Measurements from ENCODE around the gene PARP8.
"Not testable (repeated sequence)": the region's sequence is repeated elsewhere in the genome, so short reads cannot be mapped to it uniquely, and the experiment has no call there.

Gene PARP8

DNA sequence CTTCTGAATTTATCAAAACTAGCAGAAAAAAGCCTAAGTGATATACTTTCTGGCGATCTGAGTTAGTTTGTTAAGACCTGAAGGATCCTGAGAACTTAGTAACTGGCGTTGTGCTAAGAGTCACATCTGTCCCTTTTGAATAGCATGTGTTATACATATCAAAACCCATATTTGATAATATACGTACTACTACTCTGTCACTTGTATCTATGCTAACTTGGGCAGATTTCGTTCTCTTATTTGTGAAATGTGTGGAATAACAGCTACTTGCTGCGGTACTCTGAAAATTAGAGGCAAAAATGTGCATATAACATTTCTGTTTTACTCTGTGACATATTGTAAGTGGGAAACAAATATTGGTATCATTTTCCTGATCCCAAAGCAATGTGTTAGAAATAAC, 126.4 kb downstream of the PARP8 start:
- no peak for DNase-seq

- no peak for DNase-seq
These were observed 128.4 kb downstream of the PARP8 start for GRCh38 chr5:50794812-50795211.

DNA sequence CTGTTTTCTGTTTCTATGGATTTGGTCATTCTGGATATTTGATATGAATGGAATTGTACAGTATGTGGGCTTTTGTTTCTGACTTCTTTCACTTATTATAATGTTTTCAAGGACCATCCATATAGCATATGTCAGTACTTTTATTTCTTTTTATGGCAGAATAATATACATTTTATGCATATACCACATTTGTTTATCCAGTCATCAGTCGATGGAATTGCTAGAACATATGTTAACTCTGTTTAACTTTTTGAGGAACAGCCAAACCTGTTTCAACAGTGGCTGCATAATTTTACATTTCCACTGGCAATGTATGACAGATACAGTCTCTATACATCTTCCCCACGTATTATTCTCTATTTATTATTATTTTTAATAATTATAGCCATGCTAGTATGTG, 131.6 kb downstream of the PARP8 start:
- DNase-seq: no peak

- no peak for DNase-seq
These were observed 133.2 kb downstream of the PARP8 start for GRCh38 chr5:50799596-50799995.

- DNase-seq: no peak
These were observed 134.0 kb downstream of the PARP8 start for GRCh38 chr5:50800410-50800809.

GRCh38 chr5:50807661-50808060, 141.2 kb downstream of the PARP8 start:
- DNase-seq: no peak

- no peak for DNase-seq
These were observed 142.0 kb downstream of the PARP8 start for GRCh38 chr5:50808406-50808805.

DNA sequence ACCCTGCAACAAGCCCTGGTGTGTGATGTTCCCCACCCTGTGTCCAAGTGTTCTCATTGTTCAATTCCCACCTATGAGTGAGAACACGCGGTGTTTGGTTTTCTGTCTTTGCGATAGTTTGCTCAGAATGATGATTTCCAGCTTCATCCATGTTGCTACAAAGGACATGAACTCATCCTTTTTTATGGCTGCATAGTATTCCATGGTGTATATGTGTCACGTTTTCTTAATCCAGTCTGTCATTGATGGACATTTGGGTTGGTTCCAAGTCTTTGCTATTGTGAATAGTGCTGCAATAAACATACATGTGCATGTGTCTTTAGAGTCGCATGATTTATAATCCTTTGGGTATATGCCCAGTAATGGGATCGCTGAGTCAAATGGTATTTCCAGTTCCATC, 145.3 kb downstream of the PARP8 start:
- DNase-seq: not testable (repeated sequence)

DNA sequence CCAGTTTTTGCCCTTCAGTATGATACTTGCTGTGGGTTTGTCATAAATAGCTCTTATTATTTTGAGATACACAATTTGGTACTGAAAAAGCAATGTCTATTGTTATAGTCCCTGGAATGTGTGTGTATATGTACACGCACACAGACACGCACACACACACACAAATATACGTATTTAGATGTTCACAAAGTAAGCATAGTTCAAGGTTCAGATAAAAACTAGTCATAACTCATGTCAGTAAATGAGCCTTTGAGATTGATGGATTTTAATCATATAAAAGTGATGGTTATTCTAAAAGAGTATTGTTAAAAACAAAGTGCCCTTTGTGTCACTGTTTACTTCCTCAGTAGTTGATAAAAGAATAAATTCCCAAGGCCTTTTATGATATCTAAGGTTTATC, 147.3 kb downstream of the PARP8 start:
- no peak for DNase-seq

DNA sequence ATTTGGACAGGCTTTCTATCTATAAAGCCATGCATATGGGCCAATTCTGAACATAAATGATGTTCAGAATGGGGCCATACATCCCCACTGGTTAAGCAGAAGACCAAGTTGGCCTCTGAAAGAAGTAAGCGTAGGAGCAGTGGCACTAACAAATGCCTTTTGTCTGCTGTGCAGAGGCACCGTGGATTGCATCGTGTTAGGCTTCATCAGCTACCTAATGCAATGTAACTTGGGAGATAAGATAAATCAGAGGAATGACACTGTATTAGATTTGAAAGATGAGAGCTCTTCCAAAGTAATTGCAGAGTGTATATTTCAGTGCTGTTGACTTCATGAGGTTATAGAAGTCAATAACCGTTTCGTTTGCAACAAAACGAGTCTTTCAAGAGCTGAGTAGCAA, 148.1 kb downstream of the PARP8 start:
- DNase-seq: no peak

DNA sequence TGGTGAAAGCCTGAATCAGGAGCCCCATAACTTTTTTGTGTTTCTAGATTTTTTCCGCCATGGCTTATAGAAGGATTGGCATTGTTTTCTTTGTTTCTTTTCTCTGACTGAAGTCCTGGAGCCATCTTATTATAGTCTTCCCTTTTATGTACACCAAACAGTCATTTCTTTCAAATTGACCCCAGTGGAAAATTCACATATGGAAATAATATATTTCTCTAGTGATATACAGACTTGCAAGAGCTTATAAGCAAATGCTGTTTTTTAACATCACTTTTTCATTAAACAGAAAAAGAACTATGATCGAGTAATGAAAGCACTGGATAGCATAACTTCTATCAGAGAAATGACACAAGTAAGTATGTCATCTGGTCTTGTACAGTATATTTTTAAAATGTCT, 155.6 kb downstream of the PARP8 start:
- DNase-seq: no peak

DNA sequence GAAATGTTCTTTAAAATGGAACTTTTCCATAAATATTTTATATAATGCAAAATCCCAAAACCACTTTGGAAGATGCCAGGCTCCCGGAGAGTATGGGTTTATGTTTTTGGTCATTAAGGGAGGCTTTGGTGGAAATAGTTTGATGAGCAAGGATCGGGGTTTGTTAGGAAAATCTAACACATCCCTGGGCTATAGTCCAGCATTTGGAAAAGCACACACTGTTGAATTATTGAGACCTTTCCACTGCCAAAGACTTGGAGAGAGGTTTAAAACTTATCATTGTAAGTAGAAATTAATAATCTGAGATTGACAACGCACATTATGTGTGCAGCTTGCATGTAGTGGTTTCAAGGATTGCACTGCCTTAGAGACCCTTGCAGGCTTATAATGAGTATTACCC, 156.3 kb downstream of the PARP8 start:
- no peak for DNase-seq

- no peak for DNase-seq
These were observed 157.1 kb downstream of the PARP8 start for GRCh38 chr5:50823568-50823967.

DNA sequence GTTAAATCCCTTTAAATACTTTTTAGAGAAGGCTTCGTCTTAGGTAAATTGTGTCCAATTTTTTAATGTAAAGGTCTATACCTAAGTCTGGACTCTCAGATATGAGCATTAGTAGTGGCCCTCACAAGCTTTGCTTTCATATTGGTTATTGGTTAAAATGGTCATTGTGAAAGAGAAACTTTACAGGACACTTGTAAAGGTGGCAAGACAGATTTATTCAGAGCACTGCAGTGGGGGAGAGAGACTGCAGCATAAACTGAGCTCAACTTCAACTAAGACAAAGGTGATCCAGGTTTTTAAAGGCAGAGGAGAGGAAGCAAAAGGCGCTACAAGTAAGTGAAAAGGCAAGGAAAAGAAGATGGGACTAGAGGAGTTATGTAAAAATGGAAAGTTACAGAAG, 157.7 kb downstream of the PARP8 start:
- no peak for DNase-seq

GRCh38 chr5:50827516-50828247, 161.2 kb downstream of the PARP8 start:
- no peak for DNase-seq

GRCh38 chr5:50829023-50829422, 162.6 kb downstream of the PARP8 start:
- no peak for DNase-seq

DNA sequence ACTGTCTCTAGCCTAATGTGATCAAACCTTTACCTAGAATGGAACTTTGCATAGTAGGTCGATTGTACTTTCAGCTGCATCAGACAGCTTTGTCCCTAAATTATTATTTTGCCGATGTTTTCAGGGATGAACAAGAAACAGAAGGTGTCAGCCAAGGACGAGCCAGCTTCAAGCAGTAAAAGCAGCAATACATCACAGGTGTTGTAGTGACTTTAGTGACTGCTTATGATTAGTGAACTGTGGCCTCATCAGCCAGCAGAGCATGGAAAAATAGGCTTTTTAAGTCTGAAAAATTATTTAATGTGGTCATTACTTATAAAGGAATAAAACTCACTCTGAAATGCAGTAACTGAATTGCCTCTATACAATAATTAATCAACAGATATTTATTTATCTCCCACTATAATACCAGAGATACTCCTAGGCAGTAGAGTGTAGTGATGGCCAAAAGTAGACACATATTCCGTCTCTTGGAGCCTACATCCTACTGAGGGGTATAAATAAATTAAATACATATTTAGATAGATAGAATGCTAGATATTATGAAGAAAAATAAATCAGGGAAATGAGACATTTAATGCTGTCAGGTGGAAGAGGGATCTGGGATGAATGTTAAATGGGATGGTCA, 166.3 kb downstream of the PARP8 start:
- no peak for DNase-seq

DNA sequence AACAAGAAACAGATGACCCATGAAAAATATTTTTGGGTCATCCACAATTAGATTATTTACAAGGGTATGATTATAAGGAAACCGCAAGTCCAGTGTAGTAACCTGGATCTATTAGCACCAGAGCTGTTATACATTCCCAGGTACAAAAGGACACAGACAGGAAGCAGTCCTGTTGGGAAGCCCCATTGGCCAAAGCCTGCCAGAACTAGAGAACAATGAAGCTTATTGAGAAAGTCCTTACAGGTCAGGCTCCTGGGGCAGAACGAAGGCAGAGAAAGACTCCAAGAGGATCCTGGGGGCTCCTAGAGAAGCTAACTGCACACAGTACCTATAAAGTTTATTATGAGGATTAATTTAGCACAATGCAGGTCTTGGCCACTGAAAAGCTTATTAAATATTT, 169.9 kb downstream of the PARP8 start:
- no peak for DNase-seq

GRCh38 chr5:50839472-50839871, 173.0 kb downstream of the PARP8 start:
- DNase-seq: no peak

- DNase-seq: no peak
These were observed 176.7 kb downstream of the PARP8 start for GRCh38 chr5:50843091-50843490.

GRCh38 chr5:50846261-50846660, 179.8 kb downstream of the PARP8 start:
- DNase-seq: no peak

DNA sequence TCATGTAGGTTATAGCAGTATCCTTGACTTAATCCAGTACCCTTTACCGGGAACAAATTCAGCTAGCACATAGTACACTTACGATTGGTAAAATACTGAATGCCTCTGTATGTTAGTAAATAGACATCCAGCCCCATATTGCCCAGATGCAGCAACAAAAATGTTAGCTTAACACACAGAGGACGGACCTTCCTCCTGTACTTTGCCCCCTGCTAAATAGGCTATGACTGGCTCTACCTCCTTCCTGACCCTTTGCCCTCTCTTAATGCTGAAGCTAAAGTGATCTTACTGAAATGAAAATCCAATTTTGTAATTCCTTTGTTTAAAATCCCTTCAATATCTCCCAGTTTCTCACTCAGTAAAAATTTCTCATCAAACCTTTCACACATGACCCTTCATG, 183.1 kb downstream of the PARP8 start:
- no peak for DNase-seq

DNA sequence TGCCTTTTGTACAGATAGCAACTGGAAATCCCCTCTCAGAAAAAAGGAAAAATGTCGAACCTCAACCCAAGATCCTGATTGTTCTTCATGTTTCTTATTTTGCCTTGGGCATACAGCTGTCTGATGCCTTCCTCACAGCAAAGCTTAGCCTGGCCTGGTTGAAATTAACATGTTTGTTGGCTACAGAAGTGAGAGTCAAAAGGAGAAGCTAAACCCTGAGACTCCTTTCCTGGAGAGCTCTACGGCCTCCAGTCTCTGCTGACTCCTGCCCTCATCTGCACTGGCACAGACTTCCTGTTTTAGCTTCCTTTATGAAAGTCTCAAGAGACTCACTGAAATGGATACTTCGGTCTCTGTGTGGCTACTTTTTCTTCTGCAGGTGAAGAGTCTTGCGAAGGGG, 186.7 kb downstream of the PARP8 start:
- no peak for DNase-seq

DNA sequence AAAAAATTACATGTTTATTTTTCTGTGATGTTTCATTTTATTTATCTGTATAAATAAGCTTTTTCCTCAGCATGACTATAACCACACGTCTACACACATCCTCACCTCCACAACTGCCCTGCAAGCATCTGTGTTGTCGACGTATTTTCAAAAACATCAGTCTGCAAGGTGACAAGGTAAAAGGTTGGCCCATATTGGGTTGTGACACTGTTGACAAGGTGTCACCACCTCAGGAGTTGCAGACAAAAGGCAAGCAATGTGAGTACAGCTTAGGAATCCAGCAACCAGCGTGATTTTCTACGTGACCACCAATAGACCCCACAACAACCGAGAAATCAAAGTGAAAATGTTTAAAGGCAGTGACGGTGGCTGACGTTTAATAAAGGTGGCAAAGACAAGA, 187.6 kb downstream of the PARP8 start:
- DNase-seq: no peak

DNA sequence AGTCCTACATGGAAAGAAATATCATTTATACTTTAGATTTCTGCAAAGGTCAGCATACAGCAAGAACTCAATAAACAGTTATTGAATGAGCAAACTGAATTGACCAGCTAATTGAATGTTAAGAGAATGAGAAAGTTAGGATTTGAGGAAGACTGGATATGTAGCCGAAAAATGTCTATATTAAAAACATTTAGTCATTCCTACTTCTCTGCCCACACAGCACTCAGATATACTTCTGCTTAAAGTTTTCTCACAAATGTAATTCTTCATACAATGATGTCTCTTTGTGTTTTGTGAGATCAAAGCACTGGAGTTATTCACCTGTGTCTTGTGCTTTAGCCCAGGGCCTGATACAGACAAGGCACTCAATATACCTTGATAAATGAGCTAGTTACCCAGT, 188.6 kb downstream of the PARP8 start:
- DNase-seq: no peak
